Measurements from ENCODE around the gene LYPD6B. TPM values are rescaled to one million over a fixed set of nuclear protein-coding genes. Genes with fewer than 3 reads are reported as not detected.

The LYPD6B gene
- total RNA-seq, 8 experiments from 2014 or later = 0.46 to 2.1 (median 0.90) TPM; not detected in 2

DNA sequence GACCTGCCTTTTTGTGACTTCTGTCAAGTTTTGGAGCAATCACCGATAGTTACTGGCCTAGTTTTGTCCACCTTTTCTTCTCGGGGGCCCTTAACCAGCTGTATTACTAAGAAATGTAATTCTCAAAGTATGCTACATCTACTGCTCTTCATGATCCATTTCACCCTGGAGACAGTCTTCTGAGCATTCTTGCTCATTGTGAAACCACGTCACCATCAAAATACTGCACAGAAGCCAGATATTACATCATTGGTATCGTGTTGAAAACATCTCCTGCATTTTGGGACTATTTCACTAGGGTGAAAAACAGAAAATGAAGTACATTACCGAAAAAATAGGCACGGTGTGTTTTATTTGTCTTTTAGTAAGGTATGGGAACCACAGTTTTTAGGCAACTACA is 11.7 kb downstream of the LYPD6B start:
- ATAC-seq (replicated peaks in 6 of 8) = no peak
- no peak overlapping the region for H3K4me3 ChIP-seq
- H3K4me1 ChIP-seq (replicated peaks in 1 of 2) = no peaks in the 10 kb centered on the region
- in situ Hi-C loops (cut with MboI; ENCODE audit: low pct_unique_long_range_greater_than_20kb in 2 of 9, low sequenced_read_pairs in 9 of 9, unreplicated experiment in 9 of 9) = no loop called here
- H3K27ac ChIP-seq = no peak overlapping the region
- WGBS, 10 experiments = 15 to 100% (median 38%) methylated on average over 1 to 6 of the region's 6 CpGs; no CpG with 5 or more reads in 1 of the 10 experiments

GRCh38 chr2:149055751-149056150 is 17.3 kb downstream of the LYPD6B start:
- WGBS, 10 experiments = 0 to 83% (median 50%) methylated on average over 1 of the region's 1 CpG; no CpG with 5 or more reads in 3 of the 10 experiments
- in situ Hi-C loops (cut with MboI; ENCODE audit: low pct_unique_long_range_greater_than_20kb in 2 of 9, low sequenced_read_pairs in 9 of 9, unreplicated experiment in 9 of 9) = no loop called here
- Histone ChIP-seq H3K4me1 (replicated peaks in 1 of 2) (no peaks in the 10 kb centered on the region), H3K4me3 (no peak overlapping the region), H3K27ac (no peak overlapping the region)
- ATAC-seq (replicated peaks in 6 of 8) = no peak

- Histone ChIP-seq H3K27ac (no peak overlapping the region), H3K4me3 (no peak overlapping the region), H3K4me1 (replicated peaks in 1 of 2) (no peaks in the 10 kb centered on the region)
- in situ Hi-C loops (cut with MboI; ENCODE audit: low pct_unique_long_range_greater_than_20kb in 2 of 9, low sequenced_read_pairs in 9 of 9, unreplicated experiment in 9 of 9) = no loop called here
- no peak for ATAC-seq (replicated peaks in 6 of 8)
- 33 to 91% (median 74%) methylated on average over 1 to 6 of the region's 6 CpGs for WGBS, 10 experiments
These were observed 18.2 kb downstream of the LYPD6B start for GRCh38 chr2:149056541-149057255.

DNA sequence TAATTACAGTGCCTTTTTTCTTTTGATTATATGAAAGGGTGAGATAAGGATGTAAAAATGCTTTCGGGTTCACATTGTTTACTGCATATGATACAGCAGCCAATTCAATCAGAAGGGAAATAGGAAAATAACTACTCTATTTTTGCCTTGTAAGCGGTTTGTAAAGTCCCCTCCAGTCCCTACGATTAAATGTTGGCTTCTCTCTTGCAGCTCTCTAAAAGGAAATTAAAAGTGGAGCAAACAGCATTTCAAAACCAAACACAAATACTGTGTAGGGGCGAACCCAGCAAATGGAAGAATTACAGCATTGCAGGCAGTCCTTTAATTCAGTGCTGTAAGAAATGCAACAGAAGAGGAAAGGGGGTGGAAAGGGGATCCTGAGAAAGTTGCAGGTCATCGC is 18.9 kb downstream of the LYPD6B start:
- Histone ChIP-seq H3K4me3 (no peak overlapping the region), H3K4me1 (replicated peaks in 1 of 2) (no peaks in the 10 kb centered on the region), H3K27ac (no peak overlapping the region)
- no peak for ATAC-seq (replicated peaks in 6 of 8)
- in situ Hi-C loops (cut with MboI; ENCODE audit: low pct_unique_long_range_greater_than_20kb in 2 of 9, low sequenced_read_pairs in 9 of 9, unreplicated experiment in 9 of 9) = no loop called here
- WGBS, 10 experiments = 10 to 84% (median 72%) methylated on average over 1 to 5 of the region's 5 CpGs

- no peak for ATAC-seq (replicated peaks in 6 of 8)
- in situ Hi-C loops (cut with MboI; ENCODE audit: low pct_unique_long_range_greater_than_20kb in 2 of 9, low sequenced_read_pairs in 9 of 9, unreplicated experiment in 9 of 9) = no loop called here
- no peak overlapping the region for H3K27ac ChIP-seq
These were observed 20.4 kb downstream of the LYPD6B start for GRCh38 chr2:149058936-149059335.

DNA sequence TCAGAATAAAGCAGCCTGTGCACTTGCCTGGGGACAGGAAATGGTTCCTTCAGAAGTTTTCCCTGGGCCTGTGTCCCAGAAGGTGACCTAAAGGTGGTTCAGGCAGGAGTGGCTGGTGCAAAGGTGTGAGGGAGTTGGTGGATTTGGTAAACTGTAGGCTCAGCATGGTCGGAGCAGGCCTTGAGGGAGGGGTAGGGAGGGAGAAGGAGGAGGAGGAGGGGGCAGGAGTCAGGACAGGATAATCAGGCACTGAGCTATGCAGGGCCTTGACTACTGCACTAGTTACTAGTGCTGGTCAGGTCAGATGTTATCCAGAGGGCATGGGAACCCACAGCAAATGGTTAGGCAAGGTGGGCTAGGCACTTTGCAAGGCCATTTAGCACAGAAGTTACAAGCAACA is 21.3 kb downstream of the LYPD6B start:
- H3K27ac ChIP-seq = no peak overlapping the region
- H3K4me3 ChIP-seq = no peak overlapping the region
- no peak for ATAC-seq (replicated peaks in 6 of 8)
- H3K4me1 ChIP-seq (replicated peaks in 1 of 2) = peaks cover 0 to 4% of the 10 kb centered on the region in 2 donors
- WGBS, 10 experiments = no CpG with 5 or more reads among the region's 1 CpG
- in situ Hi-C loops (cut with MboI; ENCODE audit: low pct_unique_long_range_greater_than_20kb in 2 of 9, low sequenced_read_pairs in 9 of 9, unreplicated experiment in 9 of 9) = no loop called here

More at GRCh38 chr2:149058936-149059335, 20.4 kb downstream of the LYPD6B start:
- H3K4me3 ChIP-seq = no peak overlapping the region
- WGBS, 10 experiments = 62 to 95% (median 82%) methylated on average over 1 to 4 of the region's 5 CpGs; no CpG with 5 or more reads in 2 of the 10 experiments
- no peaks in the 10 kb centered on the region for H3K4me1 ChIP-seq (replicated peaks in 1 of 2)

GRCh38 chr2:149061133-149061745 is 22.7 kb downstream of the LYPD6B start:
- Histone ChIP-seq H3K4me3 (no peak overlapping the region), H3K27ac (no peak overlapping the region), H3K4me1 (replicated peaks in 1 of 2) (peaks cover 0 to 6% of the 10 kb centered on the region in 2 donors)
- ATAC-seq (replicated peaks in 6 of 8) = no peak
- WGBS, 10 experiments = 40 to 100% (median 100%) methylated on average over 1 to 2 of the region's 2 CpGs; no CpG with 5 or more reads in 3 of the 10 experiments
- in situ Hi-C loops (cut with MboI; ENCODE audit: low pct_unique_long_range_greater_than_20kb in 2 of 9, low sequenced_read_pairs in 9 of 9, unreplicated experiment in 9 of 9) = no loop called here

DNA sequence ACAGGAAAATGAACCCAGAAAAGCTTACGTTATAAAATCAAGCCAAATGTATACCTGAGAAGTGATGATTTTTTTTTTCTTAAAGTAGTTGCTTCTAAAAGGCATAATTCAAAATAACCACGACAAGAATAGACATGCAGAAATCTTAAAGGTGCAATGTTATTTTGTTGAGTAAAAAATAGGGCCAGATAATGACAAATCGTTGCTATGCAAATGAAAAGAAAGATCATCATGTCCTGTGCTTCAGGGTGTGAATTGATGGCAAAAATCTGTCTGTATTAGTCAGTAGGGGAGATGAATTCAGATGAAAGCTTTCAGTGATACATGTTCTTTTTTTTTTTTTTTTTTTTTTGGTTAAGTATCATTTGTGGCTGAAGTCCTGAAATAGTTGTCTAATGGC is 24.0 kb downstream of the LYPD6B start:
- in situ Hi-C loops (cut with MboI; ENCODE audit: low pct_unique_long_range_greater_than_20kb in 2 of 9, low sequenced_read_pairs in 9 of 9, unreplicated experiment in 9 of 9) = no loop called here
- no peak overlapping the region for H3K4me3 ChIP-seq
- ATAC-seq (replicated peaks in 6 of 8) = no peak
- no peak overlapping the region for H3K27ac ChIP-seq
- 39 to 100% (median 88%) methylated on average over 1 to 3 of the region's 3 CpGs for WGBS, 10 experiments
- H3K4me1 ChIP-seq (replicated peaks in 1 of 2) = peaks cover 0 to 6% of the 10 kb centered on the region in 2 donors

GRCh38 chr2:149063177-149063576 is 24.7 kb downstream of the LYPD6B start:
- 41 to 100% (median 83%) methylated on average over 1 to 4 of the region's 4 CpGs for WGBS, 10 experiments
- H3K4me1 ChIP-seq (replicated peaks in 1 of 2) = peaks cover 0 to 6% of the 10 kb centered on the region in 2 donors
- ATAC-seq (replicated peaks in 6 of 8) = no peak
- no peak overlapping the region for H3K4me3 ChIP-seq
- H3K27ac ChIP-seq = no peak overlapping the region
- in situ Hi-C loops (cut with MboI; ENCODE audit: low pct_unique_long_range_greater_than_20kb in 2 of 9, low sequenced_read_pairs in 9 of 9, unreplicated experiment in 9 of 9) = no loop called here

DNA sequence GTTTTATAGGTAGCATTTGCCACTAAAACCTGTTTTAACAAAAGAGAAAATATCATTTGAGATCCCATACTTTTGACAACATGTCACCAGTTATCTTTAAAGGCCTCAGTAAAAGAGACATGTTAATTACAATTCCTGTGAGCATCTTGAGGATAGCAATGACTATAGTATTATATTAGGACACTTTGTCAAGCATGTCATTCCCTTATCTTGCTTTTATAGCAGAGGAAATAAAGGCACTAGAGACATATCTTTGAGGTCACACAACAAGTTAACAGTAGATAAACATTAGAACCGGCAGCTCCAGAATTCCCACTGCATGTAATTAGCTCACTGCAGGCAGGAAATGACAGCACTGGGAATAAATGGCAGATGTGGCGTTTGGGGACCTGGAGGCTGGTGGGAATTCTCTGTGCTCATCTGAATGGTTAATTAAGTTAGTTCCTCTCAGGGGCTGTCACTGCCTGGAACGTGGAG is 25.9 kb downstream of the LYPD6B start:
- H3K4me3 ChIP-seq = no peak overlapping the region
- ATAC-seq (replicated peaks in 6 of 8) = peak in 1 of 8 experiments; percentile 36
- H3K27ac ChIP-seq = no peak overlapping the region
- in situ Hi-C loops (cut with MboI; ENCODE audit: low pct_unique_long_range_greater_than_20kb in 2 of 9, low sequenced_read_pairs in 9 of 9, unreplicated experiment in 9 of 9) = no loop called here
- peaks cover 0 to 6% of the 10 kb centered on the region in 2 donors for H3K4me1 ChIP-seq (replicated peaks in 1 of 2)
- 0 to 75% (median 39%) methylated on average over 1 to 3 of the region's 3 CpGs; no CpG with 5 or more reads in 3 of the 10 experiments for WGBS, 10 experiments

GRCh38 chr2:149064856-149065630 is 26.5 kb downstream of the LYPD6B start:
- H3K27ac ChIP-seq = no peak overlapping the region
- in situ Hi-C loops (cut with MboI; ENCODE audit: low pct_unique_long_range_greater_than_20kb in 2 of 9, low sequenced_read_pairs in 9 of 9, unreplicated experiment in 9 of 9) = no loop called here
- peak in 4 of 8 experiments; percentile 12 to 59 (median 18) for ATAC-seq (replicated peaks in 6 of 8)
- 40 to 95% (median 58%) methylated on average over 4 to 5 of the region's 5 CpGs; no CpG with 5 or more reads in 3 of the 10 experiments for WGBS, 10 experiments
- peaks cover 0 to 6% of the 10 kb centered on the region in 2 donors for H3K4me1 ChIP-seq (replicated peaks in 1 of 2)
- H3K4me3 ChIP-seq = no peak overlapping the region

DNA sequence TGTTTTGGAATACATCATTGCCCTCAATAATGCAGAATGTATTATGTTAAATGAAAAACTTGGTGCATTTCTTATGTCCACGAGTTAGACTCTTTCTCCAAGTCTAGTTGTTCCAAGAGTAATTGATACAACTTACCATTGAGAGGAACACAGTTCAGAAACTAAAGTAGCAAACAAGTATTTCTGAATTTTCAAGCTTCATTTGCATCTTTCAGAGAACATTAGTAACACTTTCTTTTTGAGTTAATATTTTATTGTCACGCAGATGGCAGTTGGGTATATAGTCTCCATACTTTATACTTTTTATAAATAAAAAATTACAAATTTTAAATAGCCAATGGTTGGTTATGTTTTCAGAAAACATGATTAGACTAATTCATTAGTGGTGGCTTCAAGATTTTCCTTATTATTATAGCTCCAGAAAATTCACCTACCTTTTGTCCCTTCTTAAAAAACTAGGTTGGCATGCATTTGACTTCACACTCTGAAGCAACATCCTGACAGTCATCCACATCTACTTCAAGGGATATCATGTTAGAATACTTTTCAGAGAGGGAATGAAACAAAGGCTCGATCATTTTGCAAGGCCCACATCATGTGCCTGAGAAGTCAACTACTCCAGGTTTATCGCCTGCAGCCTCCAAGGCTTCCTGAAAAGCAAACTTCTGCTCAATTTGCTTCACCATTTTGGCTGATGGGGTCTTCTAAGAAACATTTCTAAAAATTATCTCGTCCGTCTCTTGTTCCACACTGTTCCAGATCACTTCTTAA is 29.9 kb downstream of the LYPD6B start:
- Histone ChIP-seq H3K27ac (no peak overlapping the region), H3K4me1 (replicated peaks in 1 of 2) (peaks cover 0 to 6% of the 10 kb centered on the region in 2 donors), H3K4me3 (no peak overlapping the region)
- WGBS, 10 experiments = 60 to 100% (median 67%) methylated on average over 2 to 6 of the region's 6 CpGs; no CpG with 5 or more reads in 1 of the 10 experiments
- in situ Hi-C loops (cut with MboI; ENCODE audit: low pct_unique_long_range_greater_than_20kb in 2 of 9, low sequenced_read_pairs in 9 of 9, unreplicated experiment in 9 of 9) = no loop called here
- no peak for ATAC-seq (replicated peaks in 6 of 8)
